ENCODE results near the gene CCDC198.

The CCDC198 gene

DNA sequence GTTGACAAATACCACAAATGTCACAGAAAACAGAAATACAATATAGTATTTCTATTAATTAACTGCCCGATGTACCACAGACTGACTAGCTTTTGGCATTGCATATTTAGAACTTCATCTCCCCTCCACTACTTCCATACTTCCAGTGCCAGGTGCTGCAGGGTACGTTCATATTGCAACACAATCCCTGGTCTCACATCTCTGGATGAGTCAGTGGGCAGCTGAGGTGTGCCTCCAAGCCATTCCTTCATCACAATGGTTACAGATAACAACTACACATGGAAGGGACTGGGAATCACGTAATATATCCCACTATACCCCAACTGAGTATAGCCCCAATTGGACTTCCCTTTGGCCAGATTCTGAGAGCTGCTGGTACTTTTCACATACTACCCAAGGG is 31.1 kb downstream of the CCDC198 start:
- no peak for DNase-seq

DNA sequence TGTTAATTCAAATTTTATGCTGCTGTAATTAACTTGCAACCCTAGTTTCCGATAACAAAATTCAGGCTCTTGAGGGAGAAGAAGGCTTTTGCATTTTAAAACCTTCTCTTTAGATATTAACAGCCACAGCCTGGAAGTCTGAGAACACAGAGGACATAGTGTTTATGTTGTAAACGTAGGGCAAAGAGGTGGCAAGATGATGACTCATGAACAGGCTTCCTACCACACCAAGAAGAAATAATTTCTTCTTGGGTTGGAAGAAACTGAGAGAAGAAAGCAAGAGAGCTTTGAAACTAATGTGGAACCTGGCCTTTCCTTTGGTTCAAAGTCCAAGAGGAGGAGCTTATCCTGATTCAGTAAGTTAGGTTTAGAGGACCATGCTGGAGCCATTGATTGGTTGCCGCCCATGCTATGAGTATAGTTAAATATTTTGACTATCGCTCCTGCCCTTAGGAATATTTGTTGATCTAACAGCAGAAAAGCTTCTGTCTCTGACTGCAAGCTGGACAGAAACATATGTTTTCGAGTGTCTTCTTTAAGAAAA is 31.8 kb downstream of the CCDC198 start:
- DNase-seq = no peak

DNA sequence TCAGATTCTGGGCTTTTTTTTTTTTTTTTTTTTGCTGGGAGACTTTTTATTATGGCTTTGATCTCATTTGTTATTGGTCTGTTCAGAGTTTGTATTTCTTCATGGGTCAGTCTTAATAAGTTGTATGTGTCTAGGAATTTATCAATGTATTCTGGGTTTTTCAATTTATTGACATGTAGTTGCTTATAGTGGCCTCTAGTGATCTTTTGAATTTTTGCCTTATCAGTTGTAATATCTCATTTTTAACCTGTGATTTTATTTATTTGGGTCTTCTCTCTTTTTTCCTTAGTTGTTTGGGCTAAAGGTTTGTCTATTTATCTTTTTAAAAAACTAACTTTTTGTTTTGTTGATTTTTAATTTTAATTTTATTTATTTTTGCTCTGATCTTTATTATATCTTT is 57.7 kb downstream of the CCDC198 start:
- no peak for DNase-seq

DNA sequence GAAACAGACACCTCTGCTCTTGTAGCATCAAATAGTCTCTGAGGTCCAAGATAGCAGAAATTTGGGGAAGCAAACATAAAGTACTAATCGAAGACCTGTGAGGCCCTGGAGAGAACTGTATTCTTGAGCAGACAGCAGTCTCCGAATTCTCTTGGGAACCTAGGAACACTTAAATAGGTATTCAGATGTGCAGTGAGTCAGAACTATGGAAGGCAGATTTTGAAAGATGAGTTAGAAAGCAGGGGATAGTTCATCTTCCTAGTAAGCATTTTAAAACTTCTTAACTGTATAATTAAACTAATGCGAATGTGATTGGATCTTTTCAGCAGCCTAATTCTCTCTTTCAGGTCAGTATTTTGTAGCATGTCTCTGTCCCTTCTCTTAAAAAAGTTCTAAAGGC is 72.7 kb downstream of the CCDC198 start:
- DNase-seq = no peak

DNA sequence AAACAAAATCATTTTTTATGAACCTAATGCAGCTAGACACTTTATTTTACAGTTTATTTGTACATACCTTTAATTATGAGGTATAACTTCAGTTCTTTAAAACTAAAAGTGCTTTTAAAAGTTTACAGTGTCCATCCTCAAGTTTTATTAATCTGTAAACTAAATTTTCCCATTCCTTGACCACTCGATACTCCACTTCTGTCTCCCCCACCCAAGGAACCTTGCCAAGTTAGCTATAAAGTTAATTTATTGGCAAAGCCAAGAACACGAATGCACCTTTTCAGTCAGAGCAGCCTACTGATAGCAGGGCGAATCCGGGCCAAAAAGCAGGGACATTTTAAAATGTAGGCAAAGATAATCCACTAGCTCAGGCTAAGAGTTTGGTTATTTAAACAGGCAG is 73.6 kb downstream of the CCDC198 start:
- no peak for DNase-seq
